Stomach (tissue), 9 donors: ENCODE data around the gene CAMK1. TPM values are rescaled to one million over a fixed set of nuclear protein-coding genes. Genes with fewer than 3 reads are reported as not detected.
A peak's percentile ranks its signal among the peaks of the same experiment; 100 is the strongest.

Experiments used
- DNase-seq, 2 donors: peaks; one replicate each; pipeline versions ENCODE4 v3.0.0 to v3.0.0-alpha.2; 2013 to 2019
- H3K27ac ChIP-seq, 5 donors: fragments of 200-600 bp in 4 of 5; sonication (generic) in 4 of 5; one replicate each; pipeline ENCODE4 v1.5.1; 2013 to 2019; ENCODE audit warnings: mild to moderate bottlenecking in 1 of 5, moderate library complexity in 1 of 5
- H3K27me3 ChIP-seq, 3 donors: fragments of 200-600 bp; sonication (generic); one replicate each; pipeline ENCODE4 v1.5.1; 2017 to 2019; ENCODE audit warnings: mixed run types in 1 of 3
- H3K36me3 ChIP-seq, 4 donors: fragments of 200-600 bp; sonication (generic); 1 replicate in 3 of 4; 2 replicates in 1 of 4; pipeline ENCODE4 v1.5.1; 2016 to 2019
- H3K4me1 ChIP-seq, 4 donors: fragments of 200-600 bp; sonication (generic); one replicate each; pipeline ENCODE4 v1.5.1; 2016 to 2019
- H3K4me3 ChIP-seq, 4 donors: fragments of 200-600 bp; sonication (generic) in 3 of 4; one replicate each; pipeline ENCODE4 v1.5.1; 2016 to 2019; ENCODE audit warnings: mild to moderate bottlenecking in 1 of 4
- H3K9me3 ChIP-seq, 4 donors: fragments of 200-600 bp; sonication (generic); one replicate each; pipeline ENCODE4 v1.5.1; 2016 to 2019
- EP300 ChIP-seq: sonication (generic); formaldehyde crosslinking; IDR thresholded peaks from one replicate; pipeline ENCODE4 v1.6.1; 2017; ENCODE audit warnings: antibody characterized with exemption
- POLR2A ChIP-seq, 4 donors: fragments of 450-650 bp; IDR thresholded peaks; one replicate each; pipeline ENCODE4 v1.6.1; 2016; ENCODE audit warnings: antibody characterized with exemption in 4 of 4, control low read depth in 2 of 4, mild to moderate bottlenecking in 1 of 4, moderate library complexity in 1 of 4
- POLR2AphosphoS5 ChIP-seq, 3 donors: sonication (generic); formaldehyde crosslinking; IDR thresholded peaks; one replicate each; pipeline ENCODE4 v1.6.1; 2016; ENCODE audit warnings: antibody characterized with exemption in 3 of 3
- WGBS, 5 donors: extraction: QIAGEN DNeasy Blood & Tissue Kit in 3 of 5; methylation state at CpG; one replicate each; pipeline versions ENCODE4 v1.1.5 to v1.1.7; 2013 to 2018; 5-methylcytosine and 5-hydroxymethylcytosine counted together
- intact Hi-C: fragments of 100-400 bp; cut with DNase I; formaldehyde crosslinking; loops from one replicate; pipeline ENCODE4 v1.15.1; 2023; ENCODE audit warnings: low total_unique reads
- polyA plus RNA-seq, 3 donors: library from polyadenylated mRNA; stranded (reverse); fragments of 200-250 nt; gene quantifications; one replicate each; pipeline ENCODE4 v1.2.3, GENCODE V29; 2013
- total RNA-seq, 5 donors: library from RNA; depleted of rRNA; stranded (reverse); fragments of >200 nt; gene quantifications; one replicate each; pipeline versions ENCODE4 v1.1.0 to v1.2.3, GENCODE V29; 2014 to 2016
- TF ChIP-seq, protein P1 (sequence below), 7 experiments: fragments of 450-650 bp in 4 of 7; fragments of 200-600 bp in 3 of 7; sonication (generic) in 3 of 7; IDR thresholded peaks; one replicate each; pipeline ENCODE4 v1.5.1; 2016 to 2019; ENCODE audit warnings: antibody characterized with exemption in 7 of 7, control low read depth in 2 of 7, mild to moderate bottlenecking in 1 of 7
- donor health status: healthy with polysubstance abuse.
- donor health status: Bipolar disorder and iron deficiency.
- donor health status: healthy.

Gene CAMK1
- total and polyA plus RNA-seq, 8 donors, result 14.3 to 61.1 (median 25.3) TPM

DNA sequence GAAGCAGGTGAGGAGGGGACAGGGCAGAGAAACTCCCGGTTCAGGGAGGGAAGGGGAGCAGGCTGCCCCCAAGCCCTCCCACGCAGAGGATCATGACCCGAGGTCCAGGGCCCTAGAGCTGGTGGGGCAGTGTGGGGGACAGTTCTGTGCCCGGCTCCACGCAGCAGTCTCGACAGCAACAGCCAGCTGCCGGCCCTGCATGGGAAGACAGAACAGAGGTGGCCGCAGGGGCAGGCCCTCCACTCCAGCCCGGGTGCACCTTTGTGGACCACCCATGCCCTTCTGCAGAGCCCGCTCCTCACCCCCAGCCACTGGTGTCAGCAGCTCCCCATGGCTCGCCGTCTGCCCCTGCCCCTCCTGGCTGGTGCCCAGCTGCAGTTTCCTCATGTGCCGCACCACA lies 12.3 kb downstream of the CAMK1 start:
- WGBS, 5 donors, result 90 to 93% (median 91%) methylated on average over 13 of the region's 13 CpGs
- Histone ChIP-seq H3K4me1 (peaks cover 0 to 14% (median 9%) of the 10 kb centered on the region in 4 donors), H3K4me3 (no peak overlapping the region), H3K27me3 (no peaks in the 10 kb centered on the region), H3K27ac (no peak overlapping the region), H3K9me3 (no peaks in the 10 kb centered on the region), H3K36me3 (peaks cover 50 to 98% (median 94%) of the 10 kb centered on the region in 4 donors)
- intact Hi-C loops, result no loop called here
- no peak for TF ChIP-seq EP300
- TF ChIP-seq POLR2AphosphoS5 (IDR thresholded peaks at IDR 0.05), result no peak
- TF ChIP-seq, protein P1, sequence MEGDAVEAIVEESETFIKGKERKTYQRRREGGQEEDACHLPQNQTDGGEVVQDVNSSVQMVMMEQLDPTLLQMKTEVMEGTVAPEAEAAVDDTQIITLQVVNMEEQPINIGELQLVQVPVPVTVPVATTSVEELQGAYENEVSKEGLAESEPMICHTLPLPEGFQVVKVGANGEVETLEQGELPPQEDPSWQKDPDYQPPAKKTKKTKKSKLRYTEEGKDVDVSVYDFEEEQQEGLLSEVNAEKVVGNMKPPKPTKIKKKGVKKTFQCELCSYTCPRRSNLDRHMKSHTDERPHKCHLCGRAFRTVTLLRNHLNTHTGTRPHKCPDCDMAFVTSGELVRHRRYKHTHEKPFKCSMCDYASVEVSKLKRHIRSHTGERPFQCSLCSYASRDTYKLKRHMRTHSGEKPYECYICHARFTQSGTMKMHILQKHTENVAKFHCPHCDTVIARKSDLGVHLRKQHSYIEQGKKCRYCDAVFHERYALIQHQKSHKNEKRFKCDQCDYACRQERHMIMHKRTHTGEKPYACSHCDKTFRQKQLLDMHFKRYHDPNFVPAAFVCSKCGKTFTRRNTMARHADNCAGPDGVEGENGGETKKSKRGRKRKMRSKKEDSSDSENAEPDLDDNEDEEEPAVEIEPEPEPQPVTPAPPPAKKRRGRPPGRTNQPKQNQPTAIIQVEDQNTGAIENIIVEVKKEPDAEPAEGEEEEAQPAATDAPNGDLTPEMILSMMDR (IDR thresholded peaks at IDR 0.05), result no peak
- no peak for TF ChIP-seq POLR2A (IDR thresholded peaks at IDR 0.05)
- no peak for DNase-seq

DNA sequence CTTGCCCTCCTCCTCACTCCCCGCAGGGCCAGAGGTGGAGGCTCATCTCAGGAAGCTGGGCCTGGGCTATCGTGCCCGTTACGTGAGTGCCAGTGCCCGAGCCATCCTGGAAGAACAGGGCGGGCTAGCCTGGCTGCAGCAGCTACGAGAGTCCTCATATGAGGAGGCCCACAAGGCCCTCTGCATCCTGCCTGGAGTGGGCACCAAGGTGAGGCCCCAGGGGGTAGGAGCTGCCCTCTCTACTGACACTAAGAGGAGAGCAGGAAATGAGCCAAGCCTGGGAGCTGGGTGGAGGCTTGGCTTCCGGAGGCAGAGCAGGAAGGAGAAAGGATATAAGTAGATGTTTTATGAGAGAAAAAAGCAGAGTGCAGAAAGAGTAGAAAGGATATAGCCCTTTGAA lies 15.1 kb downstream of the CAMK1 start:
- Histone ChIP-seq H3K9me3 (no peaks in the 10 kb centered on the region), H3K36me3 (peaks cover 51 to 81% (median 77%) of the 10 kb centered on the region in 4 donors), H3K27me3 (no peaks in the 10 kb centered on the region), H3K27ac (peak overlapping the region in 4 of 5 donors; percentile 2 to 50 (median 35)), H3K4me3 (no peak overlapping the region), H3K4me1 (peaks cover 12 to 35% (median 29%) of the 10 kb centered on the region in 4 donors)
- DNase-seq, result no peak
- intact Hi-C loops, result no loop called here
- WGBS, 5 donors, result 50 to 79% (median 74%) methylated on average over 7 to 8 of the region's 8 CpGs
- TF ChIP-seq POLR2A (IDR thresholded peaks at IDR 0.05) (no peak), EP300 (no peak), POLR2AphosphoS5 (IDR thresholded peaks at IDR 0.05) (no peak)
- TF ChIP-seq, protein P1 (IDR thresholded peaks at IDR 0.05), result no peak

DNA sequence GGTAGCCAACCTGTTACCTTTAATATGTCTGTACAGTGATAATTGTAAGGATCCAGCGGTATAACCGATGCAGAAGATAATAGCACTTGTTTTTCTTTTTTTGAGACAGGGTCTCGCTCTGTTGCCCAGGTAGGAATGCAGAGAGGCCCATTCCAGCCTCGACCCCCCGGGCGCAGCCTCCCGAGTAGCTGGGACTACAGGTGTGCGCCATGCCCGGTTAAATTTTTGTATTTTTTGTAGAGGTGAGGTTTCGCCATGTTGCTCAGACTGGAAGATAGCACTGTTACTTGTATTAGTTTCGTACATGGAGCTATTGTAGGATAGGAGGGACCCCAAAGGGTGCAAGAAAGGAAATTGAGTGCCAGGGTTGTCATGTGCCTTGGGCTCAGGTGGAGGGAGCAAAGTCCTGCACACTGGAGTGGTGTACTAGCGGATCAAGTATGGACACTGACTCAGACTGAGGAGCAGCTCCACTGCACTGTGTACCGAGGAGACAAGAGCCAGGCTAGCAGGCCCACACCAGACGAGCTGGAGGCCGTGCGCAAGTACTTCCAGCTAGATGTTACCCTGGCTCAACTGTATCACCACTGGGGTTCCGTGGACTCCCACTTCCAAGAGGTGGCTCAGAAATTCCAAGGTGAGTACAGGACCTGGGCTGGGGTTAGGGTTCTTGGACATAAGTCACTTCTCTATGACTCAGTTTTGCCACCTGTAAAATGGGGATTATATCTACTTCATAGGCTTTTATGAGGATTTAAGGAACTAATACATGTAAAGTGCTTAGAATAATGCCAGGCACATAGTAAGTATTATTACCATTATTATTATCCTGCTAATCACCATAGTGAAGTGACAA lies 19.0 kb downstream of the CAMK1 start:
- TF ChIP-seq, protein P1 (IDR thresholded peaks at IDR 0.05), result no peak
- TF ChIP-seq POLR2A (IDR thresholded peaks at IDR 0.05) (no peak), POLR2AphosphoS5 (IDR thresholded peaks at IDR 0.05) (no peak), EP300 (no peak)
- DNase-seq, result peak in 1 of 2 donors; percentile 42
- intact Hi-C loops, result no loop called here
- H3K27me3 ChIP-seq, result no peaks in the 10 kb centered on the region
- peaks cover 31 to 71% (median 67%) of the 10 kb centered on the region in 4 donors for H3K36me3 ChIP-seq
- H3K9me3 ChIP-seq, result no peaks in the 10 kb centered on the region
- H3K4me3 ChIP-seq, result peak overlapping the region; percentile 64 to 81 (median 70)
- peaks cover 18 to 48% (median 36%) of the 10 kb centered on the region in 4 donors for H3K4me1 ChIP-seq
- WGBS, 5 donors, result 29 to 34% (median 31%) methylated on average over 16 to 17 of the region's 17 CpGs
- H3K27ac ChIP-seq, result peak overlapping the region; percentile 68 to 92 (median 89)

DNA sequence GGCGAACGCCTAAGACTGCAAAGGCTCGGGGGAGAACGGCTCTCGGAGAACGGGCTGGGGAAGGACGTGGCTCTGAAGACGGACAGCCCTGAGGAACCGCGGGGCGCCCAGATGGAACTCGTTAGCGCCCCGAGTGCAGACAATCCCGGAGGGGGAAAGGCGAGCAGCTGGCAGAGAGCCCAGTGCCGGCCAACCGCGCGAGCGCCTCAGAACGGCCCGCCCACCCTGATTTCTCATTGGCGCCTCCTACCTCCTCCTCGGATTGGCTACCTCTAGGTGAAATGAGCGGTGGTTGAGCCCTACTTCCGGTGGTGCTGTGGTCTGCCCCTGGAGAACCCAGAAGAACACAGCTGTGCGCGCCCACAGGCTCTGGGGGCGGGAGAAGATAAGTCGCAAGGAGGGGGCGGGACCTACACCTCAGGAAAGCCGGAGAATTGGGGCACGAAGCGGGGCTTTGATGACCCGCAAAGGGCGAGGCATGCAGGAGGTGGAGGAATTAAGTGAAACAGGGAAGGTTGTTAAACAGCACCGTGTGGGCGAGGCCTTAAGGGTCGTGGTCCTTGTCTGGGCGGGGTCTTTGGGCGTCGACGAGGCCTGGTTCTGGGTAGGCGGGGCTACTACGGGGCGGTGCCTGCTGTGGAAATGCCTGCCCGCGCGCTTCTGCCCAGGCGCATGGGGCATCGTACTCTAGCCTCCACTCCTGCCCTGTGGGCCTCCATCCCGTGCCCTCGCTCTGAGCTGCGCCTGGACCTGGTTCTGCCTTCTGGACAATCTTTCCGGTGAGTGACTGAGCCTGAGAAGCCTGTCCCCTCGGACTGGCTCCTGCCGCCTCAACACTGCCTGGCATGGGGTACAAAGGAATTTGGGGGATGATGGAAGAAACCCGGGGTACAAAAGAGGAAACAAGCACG lies 19.8 kb downstream of the CAMK1 start, which contains the start of gene OGG1:
Gene OGG1, plus strand, starts transcription at position 308 of the 911 bp plus-strand sequence. Its CDS starts 335 bp downstream, at position 643.
- TF ChIP-seq, protein P1 (IDR thresholded peaks at IDR 0.05), result peak in 1 of 7 experiments; percentile 17
- TF ChIP-seq POLR2A (IDR thresholded peaks at IDR 0.05), result no peak
- TF ChIP-seq EP300, result no peak
- peak; percentile 49 to 91 (median 57) for TF ChIP-seq POLR2AphosphoS5 (IDR thresholded peaks at IDR 0.05)
- WGBS, 5 donors, result 0 to 1% (median 1%) methylated on average over 45 to 60 of the region's 60 CpGs
- Histone ChIP-seq H3K27ac (peak within 1 kb of the TSS; percentile 68 to 92 (median 89)), H3K36me3 (peaks cover 39 to 71% (median 68%) of the 10 kb centered on the region in 4 donors), H3K4me1 (peaks cover 18 to 41% (median 31%) of the 10 kb centered on the region in 4 donors), H3K4me3 (peak within 1 kb of the TSS; percentile 64 to 81 (median 70)), H3K27me3 (no peaks in the 10 kb centered on the region), H3K9me3 (no peaks in the 10 kb centered on the region)
- DNase-seq, result peak; percentile 98 to 99
- intact Hi-C loops, result no loop called here
